GM18870 (cell line): ENCODE results near the gene CCDC81.

Source experiments
- ATAC-seq: cut with Tn5 transposase; IDR thresholded peaks from one replicate; pipeline ENCODE4 v1.9.1; 2021; ENCODE audit warnings: moderate library complexity; ENCODE audit not compliant: unreplicated experiment

Gene CCDC81

DNA sequence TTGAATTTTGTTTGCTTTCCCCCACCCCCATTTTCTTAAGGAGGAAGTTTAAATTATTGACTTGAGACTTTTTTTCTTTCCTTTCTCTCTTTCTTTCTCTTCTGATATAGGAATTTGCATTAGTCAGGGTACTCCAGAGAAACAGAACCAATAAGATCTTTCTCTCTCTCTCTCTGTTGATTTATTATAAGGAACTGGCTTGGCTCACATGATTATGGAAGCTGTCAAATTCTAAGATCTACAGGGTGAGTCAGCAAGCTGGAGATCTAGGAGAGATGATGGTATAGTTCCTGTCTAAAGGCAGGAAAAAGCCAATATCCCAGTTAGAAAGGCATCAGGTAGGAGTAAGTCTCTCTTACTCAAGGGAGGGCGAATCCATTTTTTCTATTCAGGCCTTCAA, 64.0 kb downstream of the CCDC81 start:
- no peak for ATAC-seq

GRCh38 chr11:86440305-86440716, 65.6 kb downstream of the CCDC81 start:
- ATAC-seq, result no peak

- ATAC-seq, result no peak
These were observed 66.2 kb downstream of the CCDC81 start for GRCh38 chr11:86440843-86441242.

DNA sequence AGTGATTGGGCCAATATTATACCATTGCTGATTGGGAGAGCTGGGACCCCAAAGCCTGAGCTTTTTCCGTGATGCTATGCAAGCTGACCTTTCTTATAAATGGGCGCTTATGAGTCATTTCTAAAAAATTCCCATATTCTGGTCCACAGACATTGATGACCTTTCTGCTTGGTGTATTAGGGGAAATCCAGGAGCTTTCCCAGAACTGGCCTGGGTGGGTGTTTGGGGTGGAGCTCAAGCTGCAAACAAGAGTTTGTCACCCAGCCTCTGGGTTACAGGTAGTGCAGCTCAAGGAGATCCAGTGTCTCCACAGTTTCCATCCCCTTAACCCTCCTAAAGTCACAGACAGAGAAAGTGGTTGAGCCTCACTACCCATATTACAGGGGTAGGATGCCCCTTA, 67.7 kb downstream of the CCDC81 start:
- ATAC-seq, result no peak

GRCh38 chr11:86442827-86443226, 68.1 kb downstream of the CCDC81 start:
- no peak for ATAC-seq

DNA sequence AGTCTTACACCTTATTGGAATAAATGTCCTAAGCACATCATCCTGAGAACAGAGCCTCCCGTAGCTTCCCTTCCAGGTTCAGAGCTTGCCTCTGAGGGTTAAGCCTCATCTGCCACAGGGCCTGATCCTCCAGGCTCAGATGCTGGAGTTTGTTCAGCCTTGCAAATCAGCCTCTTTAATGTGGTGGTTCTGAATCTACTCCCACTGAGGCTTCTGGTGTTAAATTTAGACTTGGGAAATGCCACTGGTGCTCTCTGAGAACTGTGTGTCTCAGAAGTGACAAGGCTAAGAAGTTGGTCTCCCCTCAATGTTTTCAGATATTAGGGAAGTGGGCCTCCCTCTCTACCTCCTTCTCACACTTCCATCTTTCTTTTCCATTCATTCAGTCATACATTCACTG, 68.7 kb downstream of the CCDC81 start:
- no peak for ATAC-seq

GRCh38 chr11:86444981-86445380, 70.3 kb downstream of the CCDC81 start:
- no peak for ATAC-seq

DNA sequence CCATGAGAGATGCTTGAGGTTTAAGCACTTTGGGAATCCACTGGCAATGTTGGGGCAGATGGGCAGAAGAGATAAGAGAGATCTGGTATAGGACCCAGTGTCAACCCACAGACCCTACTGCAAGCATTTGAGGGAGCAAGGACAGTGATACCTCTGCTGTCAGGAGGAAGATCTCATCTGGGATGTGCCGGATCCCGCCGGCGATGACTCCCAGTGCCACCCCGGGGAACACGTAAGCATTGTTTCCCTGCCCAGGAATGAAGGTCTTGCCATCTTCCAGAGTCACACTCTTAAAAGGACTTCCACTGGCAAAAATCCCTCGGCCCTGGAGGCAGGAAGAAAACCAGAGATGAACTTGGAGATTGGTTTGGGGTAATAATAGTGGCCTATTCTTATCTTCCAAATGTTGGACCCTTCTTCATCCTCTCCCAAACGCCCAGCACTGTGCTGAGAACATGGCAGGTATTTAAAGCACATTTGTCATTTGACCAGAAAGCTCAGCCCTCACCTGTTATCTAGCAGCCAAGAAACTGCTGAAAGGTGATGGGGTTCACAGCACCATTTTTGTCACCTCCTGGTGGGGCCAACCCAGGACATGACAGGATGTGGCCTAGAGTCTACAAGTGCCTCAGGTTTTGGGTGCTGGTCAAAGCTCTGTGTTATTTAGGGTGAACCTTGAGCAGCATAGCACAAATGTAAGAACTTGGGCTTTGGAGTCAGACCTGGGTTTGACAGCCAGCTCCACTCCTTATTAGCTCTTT, 71.7 kb downstream of the CCDC81 start:
- no peak for ATAC-seq

- no peak for ATAC-seq
These were observed 72.2 kb downstream of the CCDC81 start for GRCh38 chr11:86446924-86447285.

GRCh38 chr11:86447763-86448480, 73.2 kb downstream of the CCDC81 start:
- ATAC-seq, result no peak

DNA sequence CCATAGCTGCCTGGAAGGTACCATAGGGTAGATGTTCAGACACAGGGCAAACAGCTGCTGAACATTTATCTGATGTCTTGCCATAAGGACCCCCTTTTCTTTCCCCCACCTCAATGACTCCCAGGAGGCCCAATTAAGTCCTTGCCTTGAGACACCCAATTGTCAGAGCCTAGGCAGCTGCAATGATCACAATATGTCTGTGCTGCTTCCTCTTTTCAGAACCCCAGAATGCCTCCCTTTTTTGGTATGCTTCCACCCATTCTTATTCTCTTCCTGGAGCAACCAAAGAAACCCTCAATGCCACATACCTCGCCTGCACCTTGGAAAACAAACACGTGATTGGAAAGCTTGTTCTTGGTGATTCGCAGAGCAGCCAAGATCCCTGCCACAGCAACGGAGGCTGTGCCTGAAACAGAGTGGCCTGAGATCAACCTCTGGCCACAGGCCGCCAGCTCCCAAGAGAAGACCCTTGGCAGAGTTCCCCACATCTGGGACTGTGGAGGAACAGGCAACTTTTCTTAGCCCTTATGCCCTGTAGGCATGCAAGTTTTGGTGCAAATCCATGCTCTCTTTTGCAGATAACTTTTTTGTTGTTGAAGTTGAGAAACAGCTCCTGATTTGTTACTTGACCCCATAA, 75.4 kb downstream of the CCDC81 start:
- ATAC-seq, result no peak

- ATAC-seq, result no peak
These were observed 78.8 kb downstream of the CCDC81 start for GRCh38 chr11:86453290-86454030.

GRCh38 chr11:86456075-86456939, 81.6 kb downstream of the CCDC81 start:
- peak; percentile 87 for ATAC-seq

GRCh38 chr11:86458294-86459001, 83.8 kb downstream of the CCDC81 start:
- no peak for ATAC-seq

GRCh38 chr11:86459002-86459385, 84.3 kb downstream of the CCDC81 start:
- no peak for ATAC-seq

DNA sequence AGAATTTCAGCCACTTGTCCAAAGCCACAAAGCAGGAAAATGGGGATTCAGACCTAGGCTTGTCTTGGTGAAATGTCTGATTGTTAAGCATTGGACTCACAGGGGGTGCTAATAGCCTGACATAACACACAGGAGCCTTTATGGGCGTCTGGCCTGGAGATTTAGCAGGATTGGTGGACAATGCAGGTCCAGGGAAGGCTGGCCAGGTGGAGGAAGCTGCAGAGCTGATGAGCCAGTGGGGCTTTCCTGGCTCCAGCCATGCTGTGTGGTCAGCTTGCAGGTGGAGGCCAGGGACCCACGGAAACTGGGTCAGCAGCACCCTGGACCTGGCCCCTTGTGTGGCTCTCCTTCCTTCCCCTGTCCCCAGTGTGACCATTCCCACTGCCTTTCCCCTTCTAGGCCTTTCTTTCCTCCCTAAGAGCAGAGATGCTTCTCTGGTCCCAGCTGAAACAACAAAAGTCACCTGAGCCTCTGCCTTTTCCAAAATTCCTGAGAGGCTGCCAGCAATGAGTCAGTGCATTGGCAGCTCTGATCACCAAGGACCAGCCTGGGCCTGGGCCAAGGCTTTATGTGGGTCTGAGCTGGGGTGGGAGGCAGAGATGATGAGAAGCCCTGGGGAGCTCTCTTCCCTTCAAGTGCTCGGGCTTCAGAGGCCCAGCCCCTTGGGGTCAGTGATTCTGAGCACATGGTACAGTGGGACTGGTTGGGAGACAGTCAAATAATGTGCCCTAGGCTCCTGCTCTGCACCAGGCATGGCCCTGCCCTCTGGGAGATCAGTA, 85.2 kb downstream of the CCDC81 start:
- ATAC-seq, result no peak

DNA sequence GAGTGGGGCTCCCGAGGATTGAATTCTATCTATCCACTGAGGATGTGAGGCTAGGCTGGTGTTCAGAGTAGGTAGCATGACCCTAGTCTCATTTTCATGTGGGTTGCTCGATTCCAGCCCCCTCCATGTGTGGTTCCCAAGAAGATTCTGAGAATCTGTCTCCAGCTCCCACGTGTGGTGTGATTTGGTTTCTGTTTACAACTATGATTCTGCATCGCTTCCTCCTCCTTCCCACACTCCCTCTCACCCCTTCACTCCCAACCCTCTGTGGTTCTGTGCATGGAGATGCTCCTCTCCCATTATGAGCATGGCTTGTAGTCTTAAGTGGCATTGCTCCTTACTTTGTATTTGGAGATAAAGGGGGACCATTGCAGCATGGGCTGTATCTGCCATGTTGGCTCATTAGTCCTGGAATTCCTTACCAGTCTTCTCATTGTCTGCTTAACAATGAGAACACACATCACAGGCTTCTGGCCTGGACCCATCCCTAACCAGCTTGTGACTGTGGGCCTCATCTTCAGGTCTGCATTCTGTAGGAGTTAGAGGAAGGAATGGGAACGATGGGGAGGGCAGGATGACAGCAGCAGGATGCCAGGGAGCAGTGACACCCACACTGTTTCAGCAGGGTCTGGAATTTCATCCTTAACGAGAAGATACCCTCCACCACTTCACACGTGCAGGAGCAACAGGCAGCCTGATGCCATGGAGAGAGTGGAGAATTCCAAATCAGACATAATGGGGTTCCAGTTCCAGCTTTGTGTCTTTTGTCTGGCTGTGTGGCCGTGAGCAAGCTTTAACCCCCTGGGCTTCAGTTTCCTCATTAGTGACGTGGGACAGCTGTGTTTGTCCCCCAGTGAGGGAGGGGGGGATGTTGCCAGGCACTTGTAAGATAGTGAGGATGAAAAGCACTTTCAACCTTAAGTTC, 86.0 kb downstream of the CCDC81 start:
- ATAC-seq, result no peak

DNA sequence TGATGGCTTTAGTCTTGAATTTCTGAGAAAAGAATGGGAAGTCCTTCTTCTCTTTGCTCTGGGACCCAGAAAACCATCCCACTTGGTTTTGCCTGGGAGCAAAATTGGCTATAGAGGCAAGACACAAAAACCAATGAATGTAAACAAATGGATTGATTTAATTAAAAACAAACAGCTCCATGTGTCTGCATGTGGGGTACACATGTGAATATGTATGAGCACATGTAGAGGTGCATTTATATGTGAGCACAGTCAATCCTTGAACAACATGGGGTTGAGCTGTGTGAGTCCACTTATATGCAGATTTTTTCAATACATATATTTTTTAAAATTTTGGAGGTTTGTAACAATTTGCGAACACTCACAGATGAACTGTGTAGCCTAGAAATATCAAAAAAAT, 87.2 kb downstream of the CCDC81 start:
- no peak for ATAC-seq
